GM10847 (cell line): ENCODE data around the gene JAKMIP2.

Experiments
- POLR2A ChIP-seq: IDR thresholded peaks from 2 replicates; pipeline ENCODE4 v1.6.1; 2011; ENCODE audit not compliant: insufficient read length; ENCODE audit errors: extremely low read depth

Gene JAKMIP2

GRCh38 chr5:147619281-147619878 lies 163.1 kb downstream of the JAKMIP2 start:
- no peak for TF ChIP-seq POLR2A

- no peak for TF ChIP-seq POLR2A
Measured at GRCh38 chr5:147617711-147618350, 164.7 kb downstream of the JAKMIP2 start.

DNA sequence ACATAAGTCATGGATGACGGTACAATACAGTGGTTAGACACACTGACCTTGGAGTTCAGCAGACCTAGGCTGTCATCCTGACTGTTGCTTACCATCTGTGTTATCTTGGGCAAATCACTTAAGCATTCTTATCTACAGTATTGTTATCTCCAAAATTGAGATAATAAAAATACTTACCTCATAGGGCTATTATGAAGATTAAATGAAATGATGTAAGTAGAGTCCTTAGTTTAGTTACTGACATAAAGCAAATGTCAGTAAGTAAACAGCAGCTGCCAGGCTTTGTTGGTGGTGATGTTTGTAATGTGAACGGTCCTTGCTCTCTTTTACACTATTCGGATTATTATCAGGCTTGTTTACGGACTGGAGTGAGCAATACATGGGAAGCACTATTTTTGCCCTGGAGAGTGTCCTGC lies 165.3 kb downstream of the JAKMIP2 start:
- no peak for TF ChIP-seq POLR2A

DNA sequence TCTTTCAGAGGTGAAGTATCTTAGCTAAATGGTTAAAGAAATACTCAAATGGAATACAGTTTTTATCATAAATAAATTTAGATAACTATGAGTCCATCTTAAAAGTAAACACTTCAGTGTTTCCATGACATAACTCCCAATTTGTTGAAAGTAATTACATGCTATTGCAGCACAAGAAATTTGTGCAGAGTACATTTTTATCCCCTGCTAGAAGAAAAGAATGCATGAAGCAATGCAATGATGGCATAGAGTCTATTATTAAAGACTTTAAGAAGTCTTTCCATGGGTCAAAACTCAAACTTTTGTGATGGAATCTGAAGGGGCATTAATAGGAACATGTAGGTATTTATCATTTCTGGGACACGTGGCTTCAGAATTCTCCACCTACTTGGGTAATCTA lies 166.1 kb downstream of the JAKMIP2 start:
- no peak for TF ChIP-seq POLR2A

- no peak for TF ChIP-seq POLR2A
Measured at GRCh38 chr5:147613359-147613758, 169.2 kb downstream of the JAKMIP2 start.

DNA sequence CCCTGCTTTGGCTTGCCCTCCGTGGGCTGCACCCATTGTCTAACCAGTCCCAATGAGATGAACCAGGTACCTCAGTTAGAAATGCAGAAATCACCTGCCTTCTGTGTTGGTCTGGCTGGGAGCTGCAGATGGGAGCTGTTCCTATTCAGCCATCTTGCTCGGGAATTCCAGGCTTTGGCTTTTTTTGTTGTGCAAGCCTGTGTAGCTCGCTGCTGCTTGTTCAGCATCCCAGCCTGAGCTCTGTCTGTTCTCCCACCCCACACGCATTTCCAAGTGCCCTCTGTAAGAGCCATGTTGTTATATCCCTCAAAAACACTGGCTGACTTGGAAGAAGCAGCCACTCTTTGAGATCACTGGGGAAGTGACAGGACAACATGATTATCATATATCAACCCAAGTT lies 171.0 kb downstream of the JAKMIP2 start:
- no peak for TF ChIP-seq POLR2A

GRCh38 chr5:147610798-147611197 lies 171.7 kb downstream of the JAKMIP2 start:
- no peak for TF ChIP-seq POLR2A

GRCh38 chr5:147601652-147602051 lies 180.9 kb downstream of the JAKMIP2 start:
- no peak for TF ChIP-seq POLR2A

DNA sequence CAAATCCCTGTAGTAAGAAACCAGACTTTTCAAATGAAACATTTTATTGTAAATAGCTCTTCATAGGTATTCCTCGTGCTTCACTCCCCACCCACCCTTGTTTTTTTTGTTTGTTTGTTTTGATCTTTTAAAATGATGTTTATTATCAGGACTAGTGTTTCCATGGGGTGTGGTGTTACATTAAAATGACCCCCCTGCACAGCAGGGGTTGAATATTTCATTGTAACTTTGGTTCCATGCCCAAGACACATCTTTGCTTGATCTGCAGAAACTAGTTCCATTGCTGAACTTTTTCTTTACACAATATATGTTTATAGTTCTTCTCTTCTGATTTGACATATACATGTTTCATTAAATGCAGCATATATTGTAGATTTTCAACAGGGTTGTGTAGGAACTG lies 191.4 kb downstream of the JAKMIP2 start:
- TF ChIP-seq POLR2A: no peak

GRCh38 chr5:147590096-147590495 lies 192.4 kb downstream of the JAKMIP2 start:
- TF ChIP-seq POLR2A: no peak

- no peak for TF ChIP-seq POLR2A
Measured at GRCh38 chr5:147586832-147587231, 195.7 kb downstream of the JAKMIP2 start.

DNA sequence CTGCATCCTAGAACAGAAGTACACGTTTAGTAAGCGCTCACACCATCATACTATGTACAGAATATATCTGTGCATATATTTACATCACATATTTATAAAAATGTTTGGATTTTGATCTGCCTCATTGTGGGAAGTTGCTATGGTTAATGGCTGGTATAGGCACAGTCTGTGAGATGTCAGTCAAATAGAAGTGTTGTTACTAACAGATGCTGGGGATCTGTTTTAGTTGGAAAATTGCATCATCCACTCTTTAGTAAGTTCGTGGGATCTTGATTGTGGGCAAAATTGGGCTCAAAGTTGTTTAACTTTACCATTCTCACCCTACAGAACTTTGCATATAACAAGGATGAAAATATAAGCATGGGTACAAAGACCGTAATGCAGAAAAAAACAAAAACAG lies 196.3 kb downstream of the JAKMIP2 start:
- no peak for TF ChIP-seq POLR2A

DNA sequence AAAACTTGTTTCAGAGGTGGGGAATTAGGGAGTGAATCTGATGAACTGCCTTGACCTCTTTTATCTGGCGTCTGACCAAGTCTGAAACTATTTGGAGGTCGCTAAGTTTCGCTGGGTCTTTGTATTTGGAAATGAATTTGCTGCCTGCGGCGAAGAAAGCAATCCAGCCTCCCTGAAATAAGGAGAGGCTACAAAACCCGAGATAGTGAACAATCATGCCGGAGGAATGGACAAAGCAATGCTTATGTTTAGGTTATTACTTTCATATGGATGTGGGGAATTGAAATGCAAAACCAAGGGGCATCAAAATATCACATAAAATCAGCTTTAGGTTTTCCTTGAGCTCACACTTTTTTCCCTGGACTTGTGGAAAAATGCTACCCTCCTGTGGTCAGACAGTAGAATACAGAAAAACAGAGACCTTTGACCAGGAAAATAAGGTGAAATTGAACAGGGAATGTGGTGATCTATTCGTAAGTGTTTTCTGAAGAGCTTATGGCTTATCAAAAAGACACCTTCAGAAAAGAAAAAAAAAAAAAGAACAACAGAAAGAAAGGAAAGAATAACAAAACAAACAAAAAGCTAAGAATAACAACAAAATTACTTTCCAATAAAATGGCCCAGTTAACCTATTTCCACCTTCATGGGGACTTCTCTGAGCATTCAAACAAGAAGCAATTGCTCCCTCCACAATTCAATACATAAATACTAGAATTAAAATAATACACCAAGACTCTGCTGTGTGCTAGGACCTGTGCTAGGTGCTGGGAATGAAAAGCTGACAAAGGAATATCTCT lies 204.1 kb downstream of the JAKMIP2 start:
- no peak for TF ChIP-seq POLR2A

DNA sequence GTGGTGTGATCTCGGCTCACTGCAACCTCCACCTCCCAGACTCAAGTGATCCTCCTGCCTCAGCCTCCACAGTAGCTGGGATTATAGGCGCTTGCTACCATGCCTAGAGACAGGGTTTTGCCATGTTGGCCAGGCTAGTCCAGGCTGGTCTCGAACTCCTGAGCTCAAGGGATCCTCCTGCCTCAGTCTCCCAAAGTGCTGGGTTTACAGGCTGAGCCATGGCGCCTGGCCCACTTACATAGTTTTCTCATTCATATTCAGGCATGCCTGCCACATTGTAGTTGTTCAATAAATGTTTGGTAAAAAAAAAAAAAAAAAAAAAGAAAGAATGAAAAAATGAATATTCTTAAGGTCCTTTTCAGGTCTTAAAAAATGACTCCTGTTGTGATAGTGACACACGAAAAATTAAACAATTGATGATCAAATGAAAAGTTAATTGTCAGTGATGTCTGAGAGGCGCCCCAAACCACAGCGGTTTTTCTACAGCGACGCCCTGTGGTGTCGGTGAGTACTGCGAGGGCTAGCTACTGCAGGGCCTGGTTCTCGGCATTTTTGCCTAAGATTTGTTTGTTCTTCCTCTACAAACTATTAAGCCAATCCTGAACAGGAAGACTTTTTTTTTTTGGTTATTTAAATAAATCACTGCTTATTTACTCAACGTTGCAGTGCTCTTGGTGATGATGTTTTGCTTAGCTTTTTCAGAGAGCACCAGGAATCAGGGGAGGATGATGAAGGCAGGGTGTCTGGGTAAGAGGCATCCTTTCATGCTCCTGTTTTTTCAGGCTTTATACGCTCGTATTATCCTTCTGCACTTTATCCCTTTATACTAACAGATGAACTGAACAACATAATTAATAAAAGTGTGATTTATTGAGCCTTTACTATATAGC lies 205.6 kb downstream of the JAKMIP2 start:
- TF ChIP-seq POLR2A: no peak

DNA sequence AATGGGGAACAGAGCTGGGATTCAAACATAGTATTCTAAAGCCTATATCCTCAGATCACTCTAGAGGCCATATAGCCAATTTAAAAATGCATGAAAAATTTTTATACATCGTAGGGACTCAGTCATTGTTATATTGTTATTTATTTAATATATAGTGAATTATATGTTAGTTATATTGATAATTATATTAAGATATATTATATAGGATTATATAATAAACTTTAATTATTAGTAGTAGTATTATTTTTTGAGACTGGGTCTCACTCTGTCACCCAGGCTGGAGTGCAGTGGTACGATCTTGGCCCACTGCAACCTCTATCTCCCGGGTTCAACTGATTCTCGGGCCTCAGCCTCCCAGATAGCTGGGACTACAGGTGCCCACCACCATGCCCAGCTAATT lies 206.9 kb downstream of the JAKMIP2 start:
- no peak for TF ChIP-seq POLR2A
